ENCODE data around the gene SV2A. TPM values are rescaled to one million over a fixed set of nuclear protein-coding genes. Genes with fewer than 3 reads are reported as not detected.

The SV2A gene
- polyA plus RNA-seq, 1 donor from 2014 or later = 0.18 TPM

Other genes with a start within 250 kb of the SV2A start
- 0.43 TPM for gene FCGR1A, start 135.2 kb downstream of the SV2A start, polyA plus RNA-seq
- gene BOLA1, start 18.3 kb downstream of the SV2A start, polyA plus RNA-seq = 29.1 TPM
- gene SF3B4, start 10.0 kb upstream of the SV2A start, polyA plus RNA-seq = 99.3 TPM
- not detected for gene MTMR11, start 19.0 kb upstream of the SV2A start, polyA plus RNA-seq
- gene OTUD7B, start 92.9 kb upstream of the SV2A start, polyA plus RNA-seq = 0.53 TPM
- 17.0 TPM for gene VPS45, start 149.9 kb upstream of the SV2A start, polyA plus RNA-seq
- 102 TPM for gene PLEKHO1, start 232.1 kb upstream of the SV2A start, polyA plus RNA-seq

Data from IgD-negative memory B cell (primary cell).